ENCODE measurements around the gene FOXJ3.

GRCh38 chr1:42340093-42340492 lies 5.1 kb upstream of the FOXJ3 start:
- TF ChIP-seq, protein P1, sequence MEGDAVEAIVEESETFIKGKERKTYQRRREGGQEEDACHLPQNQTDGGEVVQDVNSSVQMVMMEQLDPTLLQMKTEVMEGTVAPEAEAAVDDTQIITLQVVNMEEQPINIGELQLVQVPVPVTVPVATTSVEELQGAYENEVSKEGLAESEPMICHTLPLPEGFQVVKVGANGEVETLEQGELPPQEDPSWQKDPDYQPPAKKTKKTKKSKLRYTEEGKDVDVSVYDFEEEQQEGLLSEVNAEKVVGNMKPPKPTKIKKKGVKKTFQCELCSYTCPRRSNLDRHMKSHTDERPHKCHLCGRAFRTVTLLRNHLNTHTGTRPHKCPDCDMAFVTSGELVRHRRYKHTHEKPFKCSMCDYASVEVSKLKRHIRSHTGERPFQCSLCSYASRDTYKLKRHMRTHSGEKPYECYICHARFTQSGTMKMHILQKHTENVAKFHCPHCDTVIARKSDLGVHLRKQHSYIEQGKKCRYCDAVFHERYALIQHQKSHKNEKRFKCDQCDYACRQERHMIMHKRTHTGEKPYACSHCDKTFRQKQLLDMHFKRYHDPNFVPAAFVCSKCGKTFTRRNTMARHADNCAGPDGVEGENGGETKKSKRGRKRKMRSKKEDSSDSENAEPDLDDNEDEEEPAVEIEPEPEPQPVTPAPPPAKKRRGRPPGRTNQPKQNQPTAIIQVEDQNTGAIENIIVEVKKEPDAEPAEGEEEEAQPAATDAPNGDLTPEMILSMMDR (IDR thresholded peaks at IDR 0.05) = no peak
- no peak for TF ChIP-seq POLR2A (IDR thresholded peaks at IDR 0.05)
